ENCODE data around the gene HIGD1C.
A peak's percentile ranks its signal among the peaks of the same experiment; 100 is the strongest.

Gene HIGD1C

DNA sequence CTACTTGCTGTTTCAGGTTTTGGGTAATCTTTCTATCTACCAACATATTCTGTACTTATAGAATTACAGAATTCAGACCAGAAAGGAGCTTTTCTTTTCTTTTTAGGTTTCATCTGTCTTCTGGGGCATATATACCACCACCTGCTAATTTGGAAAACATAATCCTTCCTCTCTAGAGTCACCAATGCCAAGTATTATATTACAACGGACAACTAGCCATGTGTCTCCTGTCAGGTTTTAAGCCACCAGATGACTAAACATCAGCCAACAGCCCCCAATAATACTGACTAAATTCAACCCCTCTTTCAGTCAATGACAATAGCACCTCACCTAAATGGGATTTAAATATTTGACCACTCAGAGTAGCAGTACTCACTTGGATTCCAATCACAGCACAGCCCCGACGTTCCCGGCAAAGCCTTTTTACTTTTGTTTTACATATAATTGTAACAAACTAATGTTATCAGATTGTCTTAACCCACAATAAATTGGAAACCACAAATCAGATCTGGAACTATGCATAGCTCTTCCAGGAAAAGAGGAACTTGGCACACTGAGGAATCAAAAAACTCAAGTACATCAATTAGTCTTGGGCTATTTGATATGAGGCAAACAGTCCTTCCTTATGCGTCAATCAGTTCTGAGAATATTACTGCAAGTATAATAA lies 60.4 kb downstream of the HIGD1C start (continued):
- TF ChIP-seq ZNF426 (tag by site-specific recombination; IDR thresholded peaks at IDR 0.05), result no peak
- no peak for TF ChIP-seq ZNF416 (tag by site-specific recombination; IDR thresholded peaks at IDR 0.05)
- no peak for TF ChIP-seq KLF16 (tag by site-specific recombination; IDR thresholded peaks at IDR 0.05)
- no peak for TF ChIP-seq ZNF155 (tag by site-specific recombination; IDR thresholded peaks at IDR 0.05)
- TF ChIP-seq ZSCAN30 (tag by site-specific recombination; IDR thresholded peaks at IDR 0.05), result no peak
- no peak for TF ChIP-seq HOXA7 (CRISPR knock-in tag; IDR thresholded peaks at IDR 0.05; ENCODE audit: borderline replicate concordance)
- TF ChIP-seq ZNF324 (tag by site-specific recombination; IDR thresholded peaks at IDR 0.05), result no peak
- TF ChIP-seq ZNF664 (tag by site-specific recombination; IDR thresholded peaks at IDR 0.05), result peak; percentile 83
- no peak for TF ChIP-seq ZNF24 (tag by site-specific recombination; IDR thresholded peaks at IDR 0.05)
- TF ChIP-seq, protein P1, sequence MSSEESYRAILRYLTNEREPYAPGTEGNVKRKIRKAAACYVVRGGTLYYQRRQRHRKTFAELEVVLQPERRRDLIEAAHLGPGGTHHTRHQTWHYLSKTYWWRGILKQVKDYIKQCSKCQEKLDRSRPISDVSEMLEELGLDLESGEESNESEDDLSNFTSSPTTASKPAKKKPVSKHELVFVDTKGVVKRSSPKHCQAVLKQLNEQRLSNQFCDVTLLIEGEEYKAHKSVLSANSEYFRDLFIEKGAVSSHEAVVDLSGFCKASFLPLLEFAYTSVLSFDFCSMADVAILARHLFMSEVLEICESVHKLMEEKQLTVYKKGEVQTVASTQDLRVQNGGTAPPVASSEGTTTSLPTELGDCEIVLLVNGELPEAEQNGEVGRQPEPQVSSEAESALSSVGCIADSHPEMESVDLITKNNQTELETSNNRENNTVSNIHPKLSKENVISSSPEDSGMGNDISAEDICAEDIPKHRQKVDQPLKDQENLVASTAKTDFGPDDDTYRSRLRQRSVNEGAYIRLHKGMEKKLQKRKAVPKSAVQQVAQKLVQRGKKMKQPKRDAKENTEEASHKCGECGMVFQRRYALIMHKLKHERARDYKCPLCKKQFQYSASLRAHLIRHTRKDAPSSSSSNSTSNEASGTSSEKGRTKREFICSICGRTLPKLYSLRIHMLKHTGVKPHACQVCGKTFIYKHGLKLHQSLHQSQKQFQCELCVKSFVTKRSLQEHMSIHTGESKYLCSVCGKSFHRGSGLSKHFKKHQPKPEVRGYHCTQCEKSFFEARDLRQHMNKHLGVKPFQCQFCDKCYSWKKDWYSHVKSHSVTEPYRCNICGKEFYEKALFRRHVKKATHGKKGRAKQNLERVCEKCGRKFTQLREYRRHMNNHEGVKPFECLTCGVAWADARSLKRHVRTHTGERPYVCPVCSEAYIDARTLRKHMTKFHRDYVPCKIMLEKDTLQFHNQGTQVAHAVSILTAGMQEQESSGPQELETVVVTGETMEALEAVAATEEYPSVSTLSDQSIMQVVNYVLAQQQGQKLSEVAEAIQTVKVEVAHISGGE (tag by site-specific recombination; conservative IDR thresholded peaks at IDR 0.05; ENCODE audit: low read depth), result no peak
- TF ChIP-seq ZNF292 (tag by site-specific recombination; IDR thresholded peaks at IDR 0.05; ENCODE audit: borderline replicate concordance, low read depth), result 0 out of 2 replicates have a peak, but pooled peaks have one; percentile 2
- TF ChIP-seq, protein P2, sequence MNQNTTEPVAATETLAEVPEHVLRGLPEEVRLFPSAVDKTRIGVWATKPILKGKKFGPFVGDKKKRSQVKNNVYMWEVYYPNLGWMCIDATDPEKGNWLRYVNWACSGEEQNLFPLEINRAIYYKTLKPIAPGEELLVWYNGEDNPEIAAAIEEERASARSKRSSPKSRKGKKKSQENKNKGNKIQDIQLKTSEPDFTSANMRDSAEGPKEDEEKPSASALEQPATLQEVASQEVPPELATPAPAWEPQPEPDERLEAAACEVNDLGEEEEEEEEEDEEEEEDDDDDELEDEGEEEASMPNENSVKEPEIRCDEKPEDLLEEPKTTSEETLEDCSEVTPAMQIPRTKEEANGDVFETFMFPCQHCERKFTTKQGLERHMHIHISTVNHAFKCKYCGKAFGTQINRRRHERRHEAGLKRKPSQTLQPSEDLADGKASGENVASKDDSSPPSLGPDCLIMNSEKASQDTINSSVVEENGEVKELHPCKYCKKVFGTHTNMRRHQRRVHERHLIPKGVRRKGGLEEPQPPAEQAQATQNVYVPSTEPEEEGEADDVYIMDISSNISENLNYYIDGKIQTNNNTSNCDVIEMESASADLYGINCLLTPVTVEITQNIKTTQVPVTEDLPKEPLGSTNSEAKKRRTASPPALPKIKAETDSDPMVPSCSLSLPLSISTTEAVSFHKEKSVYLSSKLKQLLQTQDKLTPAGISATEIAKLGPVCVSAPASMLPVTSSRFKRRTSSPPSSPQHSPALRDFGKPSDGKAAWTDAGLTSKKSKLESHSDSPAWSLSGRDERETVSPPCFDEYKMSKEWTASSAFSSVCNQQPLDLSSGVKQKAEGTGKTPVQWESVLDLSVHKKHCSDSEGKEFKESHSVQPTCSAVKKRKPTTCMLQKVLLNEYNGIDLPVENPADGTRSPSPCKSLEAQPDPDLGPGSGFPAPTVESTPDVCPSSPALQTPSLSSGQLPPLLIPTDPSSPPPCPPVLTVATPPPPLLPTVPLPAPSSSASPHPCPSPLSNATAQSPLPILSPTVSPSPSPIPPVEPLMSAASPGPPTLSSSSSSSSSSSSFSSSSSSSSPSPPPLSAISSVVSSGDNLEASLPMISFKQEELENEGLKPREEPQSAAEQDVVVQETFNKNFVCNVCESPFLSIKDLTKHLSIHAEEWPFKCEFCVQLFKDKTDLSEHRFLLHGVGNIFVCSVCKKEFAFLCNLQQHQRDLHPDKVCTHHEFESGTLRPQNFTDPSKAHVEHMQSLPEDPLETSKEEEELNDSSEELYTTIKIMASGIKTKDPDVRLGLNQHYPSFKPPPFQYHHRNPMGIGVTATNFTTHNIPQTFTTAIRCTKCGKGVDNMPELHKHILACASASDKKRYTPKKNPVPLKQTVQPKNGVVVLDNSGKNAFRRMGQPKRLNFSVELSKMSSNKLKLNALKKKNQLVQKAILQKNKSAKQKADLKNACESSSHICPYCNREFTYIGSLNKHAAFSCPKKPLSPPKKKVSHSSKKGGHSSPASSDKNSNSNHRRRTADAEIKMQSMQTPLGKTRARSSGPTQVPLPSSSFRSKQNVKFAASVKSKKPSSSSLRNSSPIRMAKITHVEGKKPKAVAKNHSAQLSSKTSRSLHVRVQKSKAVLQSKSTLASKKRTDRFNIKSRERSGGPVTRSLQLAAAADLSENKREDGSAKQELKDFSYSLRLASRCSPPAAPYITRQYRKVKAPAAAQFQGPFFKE (tag by site-specific recombination; IDR thresholded peaks at IDR 0.05; ENCODE audit: borderline replicate concordance), result no peak
- TF ChIP-seq, protein P3, sequence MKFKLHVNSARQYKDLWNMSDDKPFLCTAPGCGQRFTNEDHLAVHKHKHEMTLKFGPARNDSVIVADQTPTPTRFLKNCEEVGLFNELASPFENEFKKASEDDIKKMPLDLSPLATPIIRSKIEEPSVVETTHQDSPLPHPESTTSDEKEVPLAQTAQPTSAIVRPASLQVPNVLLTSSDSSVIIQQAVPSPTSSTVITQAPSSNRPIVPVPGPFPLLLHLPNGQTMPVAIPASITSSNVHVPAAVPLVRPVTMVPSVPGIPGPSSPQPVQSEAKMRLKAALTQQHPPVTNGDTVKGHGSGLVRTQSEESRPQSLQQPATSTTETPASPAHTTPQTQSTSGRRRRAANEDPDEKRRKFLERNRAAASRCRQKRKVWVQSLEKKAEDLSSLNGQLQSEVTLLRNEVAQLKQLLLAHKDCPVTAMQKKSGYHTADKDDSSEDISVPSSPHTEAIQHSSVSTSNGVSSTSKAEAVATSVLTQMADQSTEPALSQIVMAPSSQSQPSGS (tag by site-specific recombination; IDR thresholded peaks at IDR 0.05; ENCODE audit: low read depth), result no peak
- TF ChIP-seq ZNF174 (tag by site-specific recombination; IDR thresholded peaks at IDR 0.05), result no peak
- TF ChIP-seq, protein P4, sequence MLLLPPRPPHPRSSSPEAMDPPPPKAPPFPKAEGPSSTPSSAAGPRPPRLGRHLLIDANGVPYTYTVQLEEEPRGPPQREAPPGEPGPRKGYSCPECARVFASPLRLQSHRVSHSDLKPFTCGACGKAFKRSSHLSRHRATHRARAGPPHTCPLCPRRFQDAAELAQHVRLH (tag by site-specific recombination; IDR thresholded peaks at IDR 0.05), result no peak
- TF ChIP-seq YY1 (tag by site-specific recombination; IDR thresholded peaks at IDR 0.05), result no peak
- TF ChIP-seq, protein P5, sequence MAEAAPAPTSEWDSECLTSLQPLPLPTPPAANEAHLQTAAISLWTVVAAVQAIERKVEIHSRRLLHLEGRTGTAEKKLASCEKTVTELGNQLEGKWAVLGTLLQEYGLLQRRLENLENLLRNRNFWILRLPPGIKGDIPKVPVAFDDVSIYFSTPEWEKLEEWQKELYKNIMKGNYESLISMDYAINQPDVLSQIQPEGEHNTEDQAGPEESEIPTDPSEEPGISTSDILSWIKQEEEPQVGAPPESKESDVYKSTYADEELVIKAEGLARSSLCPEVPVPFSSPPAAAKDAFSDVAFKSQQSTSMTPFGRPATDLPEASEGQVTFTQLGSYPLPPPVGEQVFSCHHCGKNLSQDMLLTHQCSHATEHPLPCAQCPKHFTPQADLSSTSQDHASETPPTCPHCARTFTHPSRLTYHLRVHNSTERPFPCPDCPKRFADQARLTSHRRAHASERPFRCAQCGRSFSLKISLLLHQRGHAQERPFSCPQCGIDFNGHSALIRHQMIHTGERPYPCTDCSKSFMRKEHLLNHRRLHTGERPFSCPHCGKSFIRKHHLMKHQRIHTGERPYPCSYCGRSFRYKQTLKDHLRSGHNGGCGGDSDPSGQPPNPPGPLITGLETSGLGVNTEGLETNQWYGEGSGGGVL (tag by site-specific recombination; IDR thresholded peaks at IDR 0.05), result no peak
- no peak for TF ChIP-seq ZFP69B (tag by site-specific recombination; IDR thresholded peaks at IDR 0.05)
